H1 (cell line): ENCODE data around the gene MYBL2. TPM values are rescaled to one million over a fixed set of nuclear protein-coding genes. Genes with fewer than 3 reads are reported as not detected.

ENCODE experiments used
- CTCF ChIA-PET: fragments of 300-600 bp; sonication (Branson Sonifier 250); formaldehyde crosslinking; loops from one replicate; lab custom pipeline; 2021; ENCODE audit not compliant: partially characterized antibody; lab: Charles Lee
- POLR2A ChIA-PET: fragments of 300-600 bp; sonication (Branson Sonifier 250); formaldehyde crosslinking; loops from one replicate; lab custom pipeline; 2021; ENCODE audit warnings: inconsistent platforms; ENCODE audit not compliant: partially characterized antibody; lab: Charles Lee
- DNase-seq, 2 experiments: peaks; one replicate each; pipeline versions ENCODE4 v3.0.0 to v3.0.0-alpha.2; 2010 to 2022; ENCODE audit warnings: low spot score in 2 of 2, low read depth in 1 of 2, mixed read lengths in 1 of 2
- FAIRE-seq: peaks from 2 replicates; lab custom pipeline; 2011; peaks lifted over from hg19 to GRCh38; lab: Jason Lieb, UNC
- H2AFZ ChIP-seq: 2 replicates; pipeline ENCODE4 v1.8.1; 2012; ENCODE audit warnings: low read length, inconsistent platforms
- H2AK5ac ChIP-seq: 2 replicates; pipeline ENCODE4 v1.6.1; 2013; ENCODE audit warnings: low read depth, low read length
- H2BK120ac ChIP-seq: replicated peaks from 2 replicates; pipeline ENCODE3; 2013; ENCODE audit warnings: low read depth, low read length, inconsistent platforms
- H2BK12ac ChIP-seq: 2 replicates; pipeline ENCODE4 v1.6.1; 2013; ENCODE audit warnings: low read depth, low read length
- H2BK15ac ChIP-seq: 2 replicates; pipeline ENCODE4 v1.6.1; 2013; ENCODE audit warnings: low read length
- H2BK20ac ChIP-seq: 2 replicates; pipeline ENCODE4 v1.6.1; 2013; ENCODE audit warnings: low read length
- H2BK5ac ChIP-seq: 2 replicates; pipeline ENCODE4 v1.6.1; 2013; ENCODE audit warnings: low read depth, low read length
- H3K14ac ChIP-seq: 2 replicates; pipeline ENCODE4 v1.6.1; 2013; ENCODE audit warnings: inconsistent platforms; ENCODE audit not compliant: insufficient read length
- H3K18ac ChIP-seq: 2 replicates; pipeline ENCODE4 v1.6.1; 2013; ENCODE audit warnings: low read length; ENCODE audit errors: extremely low read depth
- H3K23ac ChIP-seq: 2 replicates; pipeline ENCODE4 v1.6.1; 2013; ENCODE audit warnings: inconsistent platforms; ENCODE audit not compliant: insufficient read length
- H3K23me2 ChIP-seq: 2 replicates; pipeline ENCODE4 v1.6.1; 2013; ENCODE audit warnings: low read depth, low read length
- H3K27ac ChIP-seq: 2 replicates; pipeline ENCODE4 v1.6.1; 2011; ENCODE audit warnings: low read depth, low read length, inconsistent platforms
- H3K27me3 ChIP-seq, 4 experiments: replicated peaks in 1 of 4; 1 replicate in 1 of 4; 2 replicates in 3 of 4; pipeline versions ENCODE4 v1.6.1 to v1.8.1; 2011 to 2013; ENCODE audit warnings: low read length in 3 of 4, mild to moderate bottlenecking in 3 of 4, inconsistent platforms in 2 of 4, mixed read lengths in 2 of 4, moderate library complexity in 1 of 4; ENCODE audit not compliant: control insufficient read depth in 3 of 4, insufficient read depth in 3 of 4; ENCODE audit errors: extremely low read depth in 1 of 4
- H3K36me3 ChIP-seq, 4 experiments: 2 replicates each; pipeline versions ENCODE4 v1.6.1 to v1.8.1; 2011 to 2013; ENCODE audit warnings: mild to moderate bottlenecking in 4 of 4, low read length in 3 of 4, moderate library complexity in 2 of 4, control low read depth in 1 of 4, inconsistent platforms in 1 of 4; ENCODE audit not compliant: insufficient read depth in 4 of 4, control insufficient read depth in 2 of 4
- H3K4ac ChIP-seq: replicated peaks from 2 replicates; pipeline ENCODE3; 2013; ENCODE audit warnings: low read length, low read depth, mixed read lengths, inconsistent platforms; ENCODE audit not compliant: insufficient read length
- H3K4me1 ChIP-seq, 4 experiments: replicated peaks in 1 of 4; 1 replicate in 1 of 4; 2 replicates in 3 of 4; pipeline versions ENCODE4 v1.6.1 to v1.8.1; 2011 to 2013; ENCODE audit warnings: low read length in 3 of 4, inconsistent platforms in 2 of 4, mixed read lengths in 1 of 4; ENCODE audit not compliant: insufficient read depth in 4 of 4, control insufficient read depth in 3 of 4
- H3K4me2 ChIP-seq, 2 experiments: 2 replicates each; pipeline versions ENCODE4 v1.6.1 to v1.8.1; 2011 to 2013; ENCODE audit warnings: low read depth in 2 of 2, low read length in 2 of 2, control low read depth in 1 of 2, inconsistent platforms in 1 of 2, mild to moderate bottlenecking in 1 of 2; ENCODE audit not compliant: insufficient read depth in 1 of 2
- H3K4me3 ChIP-seq, 4 experiments: fragments of 200-600, 300-600 bp in 1 of 4; sonication (generic), shearing (Covaris generic), sonication (Bioruptor Twin) in 1 of 4; 2 replicates each; pipeline versions ENCODE4 v1.5.1 to v1.8.1; 2011 to 2016; ENCODE audit warnings: low read length in 4 of 4, low read depth in 3 of 4, control low read depth in 2 of 4, inconsistent platforms in 2 of 4, mild to moderate bottlenecking in 2 of 4, mixed read lengths in 1 of 4, moderate library complexity in 1 of 4; ENCODE audit not compliant: insufficient read depth in 2 of 4; ENCODE audit errors: extremely low read depth in 1 of 4
- H3K56ac ChIP-seq: replicated peaks from 2 replicates; pipeline ENCODE3; 2013; ENCODE audit warnings: low read depth, mild to moderate bottlenecking, mixed read lengths, low read length, inconsistent platforms; ENCODE audit not compliant: insufficient read length
- H3K79me1 ChIP-seq: 2 replicates; pipeline ENCODE4 v1.6.1; 2013; ENCODE audit warnings: low read depth, low read length, control low read depth
- H3K79me2 ChIP-seq, 2 experiments: 2 replicates each; pipeline versions ENCODE4 v1.6.1 to v1.8.1; 2012 to 2013; ENCODE audit warnings: low read length in 2 of 2, mild to moderate bottlenecking in 2 of 2, inconsistent platforms in 1 of 2; ENCODE audit not compliant: insufficient read depth in 2 of 2, control insufficient read depth in 1 of 2
- H3K9ac ChIP-seq, 4 experiments: replicated peaks in 1 of 4; 1 replicate in 1 of 4; 2 replicates in 3 of 4; pipeline versions ENCODE4 v1.6.1 to v1.8.1; 2011 to 2013; ENCODE audit warnings: low read depth in 3 of 4, low read length in 3 of 4, control low read depth in 2 of 4, mild to moderate bottlenecking in 2 of 4, moderate library complexity in 2 of 4, inconsistent platforms in 1 of 4; ENCODE audit errors: extremely low read depth in 1 of 4
- H3K9me3 ChIP-seq, 2 experiments: 2 replicates each; pipeline versions ENCODE4 v1.6.1 to v1.8.1; 2012 to 2013; ENCODE audit warnings: mild to moderate bottlenecking in 2 of 2, moderate library complexity in 2 of 2, control low read depth in 1 of 2, inconsistent platforms in 1 of 2, low read depth in 1 of 2, low read length in 1 of 2, mixed read lengths in 1 of 2; ENCODE audit not compliant: insufficient read depth in 2 of 2
- H4K20me1 ChIP-seq, 2 experiments: replicated peaks in 1 of 2; 2 replicates each; pipeline versions ENCODE3 to v1.8.1; 2011 to 2013; ENCODE audit warnings: inconsistent platforms in 2 of 2, low read length in 2 of 2, mild to moderate bottlenecking in 1 of 2; ENCODE audit not compliant: insufficient read depth in 2 of 2, control insufficient read depth in 1 of 2
- H4K5ac ChIP-seq: 2 replicates; pipeline ENCODE4 v1.6.1; 2013; ENCODE audit warnings: low read length, low read depth, mixed read lengths, inconsistent platforms; ENCODE audit not compliant: insufficient read length
- H4K8ac ChIP-seq: 2 replicates; pipeline ENCODE4 v1.8.0; 2013; ENCODE audit warnings: mild to moderate bottlenecking, moderate library complexity, low read length, inconsistent platforms; ENCODE audit not compliant: insufficient read depth; ENCODE audit errors: extremely low read depth
- H4K91ac ChIP-seq: replicated peaks from 2 replicates; pipeline ENCODE3; 2013; ENCODE audit warnings: low read length, mixed read lengths, inconsistent platforms; ENCODE audit not compliant: insufficient read length
- ASH2L ChIP-seq: fragments of 200-600, 300-600 bp; sonication (generic); IDR thresholded peaks from one replicate; pipeline ENCODE4 v1.7.1; 2017; ENCODE audit warnings: low read length
- BACH1 ChIP-seq: IDR thresholded peaks from 2 replicates; pipeline ENCODE4 v1.6.1; 2012; ENCODE audit warnings: low read length, improper control_type of control experiment
- CREB1 ChIP-seq: IDR thresholded peaks from 2 replicates; pipeline ENCODE4 v1.6.1; 2012; ENCODE audit warnings: inconsistent platforms
- E2F6 ChIP-seq: IDR thresholded peaks from 2 replicates; pipeline ENCODE4 v1.6.1; 2012; ENCODE audit warnings: inconsistent platforms
- GABPA ChIP-seq: IDR thresholded peaks from 2 replicates; pipeline ENCODE4 v1.6.1; 2011; ENCODE audit warnings: mild to moderate bottlenecking, low read length, moderate library complexity, borderline replicate concordance; ENCODE audit not compliant: insufficient read depth
- HDAC2 ChIP-seq, 2 experiments: fragments of 300-600 bp in 1 of 2; sonication (generic) in 1 of 2; IDR thresholded peaks; 2 replicates each; pipeline ENCODE4 v1.6.1; 2011 to 2012; ENCODE audit warnings: low read depth in 2 of 2, low read length in 2 of 2, mild to moderate bottlenecking in 2 of 2, moderate library complexity in 2 of 2, borderline replicate concordance in 1 of 2, inconsistent platforms in 1 of 2
- HDAC6 ChIP-seq: IDR thresholded peaks from one replicate; pipeline ENCODE4 v1.7.1; 2012; ENCODE audit warnings: low read depth, mild to moderate bottlenecking, inconsistent platforms, low read length, moderate library complexity
- JUN ChIP-seq: IDR thresholded peaks from 2 replicates; pipeline ENCODE4 v1.6.1; 2011; ENCODE audit warnings: low read depth, mild to moderate bottlenecking, improper control_type of control experiment, low read length
- KDM5A ChIP-seq: fragments of 200-600 bp; IDR thresholded peaks from 2 replicates; pipeline ENCODE4 v1.7.1; 2012; ENCODE audit warnings: mild to moderate bottlenecking, low read length, inconsistent platforms, mixed read lengths
- NANOG ChIP-seq: IDR thresholded peaks from 2 replicates; pipeline ENCODE4 v1.6.1; 2011; ENCODE audit warnings: low read length, low read depth, mild to moderate bottlenecking, inconsistent platforms; ENCODE audit not compliant: insufficient read depth, poor library complexity, severe bottlenecking
- NRF1 ChIP-seq: IDR thresholded peaks from 2 replicates; pipeline ENCODE4 v1.6.1; 2011; ENCODE audit warnings: mild to moderate bottlenecking, low read depth, low read length, improper control_type of control experiment
- PHF8 ChIP-seq: fragments of 200-600 bp; sonication (generic); conservative IDR thresholded peaks from 2 replicates; pipeline ENCODE4 v1.7.1; 2012; ENCODE audit warnings: low read depth, mild to moderate bottlenecking, inconsistent platforms, low read length, moderate library complexity
- POLR2AphosphoS5 ChIP-seq: IDR thresholded peaks from 2 replicates; pipeline ENCODE4 v1.6.1; 2011; ENCODE audit warnings: low read depth, low read length
- POU5F1 ChIP-seq: IDR thresholded peaks from 2 replicates; pipeline ENCODE4 v1.6.1; 2011; ENCODE audit warnings: low read depth, mild to moderate bottlenecking, low read length, moderate library complexity
- SP1 ChIP-seq: IDR thresholded peaks from 2 replicates; pipeline ENCODE4 v1.6.1; 2011; ENCODE audit warnings: low read depth, low read length
- WGBS, 2 experiments: shearing (Covaris generic) in 1 of 2; methylation state at CpG; one replicate each; pipeline versions ENCODE4 v1.1.6 to v1.1.7; 2013 to 2015; ENCODE audit warnings: low lambda C conversion rate in 2 of 2, mixed read lengths in 2 of 2, inconsistent platforms in 1 of 2, low coverage in 1 of 2, missing lambda C conversion rate in 1 of 2; ENCODE audit not compliant: insufficient replicate concordance in 2 of 2, insufficient coverage in 1 of 2, insufficient read length in 1 of 2; ENCODE audit errors: extremely low coverage in 1 of 2, missing lambda C conversion rate in 1 of 2; 5-methylcytosine and 5-hydroxymethylcytosine counted together
- polyA plus RNA-seq, 7 experiments: library from polyadenylated mRNA; depleted of rRNA in 3 of 7; stranded (reverse) in 5 of 7; unstranded in 2 of 7; fragments of >200 nt in 5 of 7; fragments of 200-250 nt in 2 of 7; gene quantifications; 1 replicate in 5 of 7; 2 replicates in 1 of 7; 4 replicates in 1 of 7; pipeline versions ENCODE4 v1.2.1 to v1.2.3, GENCODE V29; 2011 to 2013; ENCODE audit warnings: missing spikeins in 2 of 7, mixed read lengths in 2 of 7
- total RNA-seq: library from RNA; stranded (reverse); fragmentation: NEBNext Ultra II Directional; extraction: Animal tissue kit (Norgen Biotek cat#: 25700); gene quantifications from 2 replicates; pipeline ENCODE4 v1.2.1, GENCODE V29; 2021

Gene MYBL2
- total and polyA plus RNA-seq, 2 of the 8 experiments (the other 6 are each of a cell fraction or from before 2014, with no cell fraction given): 75.3 to 207 TPM

GRCh38 chr20:43737925-43738324, 71.0 kb downstream of the MYBL2 start:
- Histone ChIP-seq H2BK20ac (no peak overlapping the region), H4K5ac (no peak overlapping the region), H3K23ac (no peak overlapping the region), H3K27me3 (no peaks in the 10 kb centered on the region; a peak in 1 of 7 replicates), H3K27ac (no peak overlapping the region), H4K20me1 (no peaks in the 10 kb centered on the region), H3K23me2 (no peaks in the 10 kb centered on the region), H3K4me1 (no peaks in the 10 kb centered on the region), H2BK120ac (no peak overlapping the region), H3K36me3 (no peaks in the 10 kb centered on the region), H3K79me1 (no peaks in the 10 kb centered on the region), H2AK5ac (no peak overlapping the region), H3K9ac (no peak overlapping the region), H4K91ac (no peak overlapping the region), H3K18ac (no peak overlapping the region), H3K56ac (no peak overlapping the region), H2BK5ac (no peak overlapping the region), H3K9me3 (no peaks in the 10 kb centered on the region), H3K4me2 (no peak overlapping the region), H4K8ac (no peak overlapping the region; the same call in 1 of the 2 replicates), H3K4ac (no peak overlapping the region), H3K14ac (no peak overlapping the region), H3K4me3 (no peak overlapping the region), H3K79me2 (no peaks in the 10 kb centered on the region), H2AFZ (no peak overlapping the region), H2BK15ac (no peak overlapping the region), H2BK12ac (no peak overlapping the region)
- 86% methylated on average over 7 of the region's 7 CpGs; no CpG with 5 or more reads in 1 of the 2 experiments for WGBS, 2 experiments
- FAIRE-seq: no peak
- ChIA-PET POLR2A (no interaction called here), CTCF (interaction anchor here (1.3 kb wide), 2 partner anchors 11 kb away, joined by 4 to 5 read pairs; partner anchors contain the start of gene GTSF1L)
- no peak for DNase-seq
- no peak for TF ChIP-seq HDAC6
- no peak for TF ChIP-seq JUN
- TF ChIP-seq CREB1: no peak
- TF ChIP-seq HDAC2 (IDR thresholded peaks at IDR 0.05; ENCODE audit: borderline replicate concordance in 1 of 2, low read depth in 2 of 2, low read length in 2 of 2): no peak
- TF ChIP-seq ASH2L: no peak
- TF ChIP-seq PHF8: no peak
- TF ChIP-seq NANOG: no peak
- TF ChIP-seq KDM5A: no peak
- TF ChIP-seq BACH1: no peak
- no peak for TF ChIP-seq SP1
- TF ChIP-seq GABPA: no peak
- no peak for TF ChIP-seq POLR2AphosphoS5
- no peak for TF ChIP-seq E2F6
- no peak for TF ChIP-seq POU5F1
- TF ChIP-seq NRF1: no peak
